Activated CD4-positive, alpha-beta T cell treated with anti-CD3 and anti-CD28 coated beads, Interleukin-2, amount 10 ng/mL, durations not matched to agents 24 days and 14 days (primary cell): Measurements from ENCODE around the gene TMEM169. TPM values are rescaled to one million over a fixed set of nuclear protein-coding genes. Genes with fewer than 3 reads are reported as not detected.
A peak's percentile ranks its signal among the peaks of the same experiment; 100 is the strongest.

ENCODE experiments used
- DNase-seq: peaks from one replicate; pipeline ENCODE4 v3.0.0; 2022
- H3K27ac Mint-ChIP-seq: one replicate; pipeline ENCODE4 v1.8.0; 2022; ENCODE audit warnings: mild to moderate bottlenecking, mixed read lengths
- H3K27me3 Mint-ChIP-seq: one replicate; pipeline ENCODE4 v1.8.0; 2022; ENCODE audit warnings: mixed read lengths
- H3K36me3 Mint-ChIP-seq: one replicate; pipeline ENCODE4 v1.8.0; 2022; ENCODE audit warnings: low read depth, mild to moderate bottlenecking, mixed read lengths
- H3K4me1 Mint-ChIP-seq: one replicate; pipeline ENCODE4 v1.8.0; 2021; ENCODE audit warnings: mixed read lengths
- H3K4me3 Mint-ChIP-seq: one replicate; pipeline ENCODE4 v1.8.0; 2022; ENCODE audit warnings: mild to moderate bottlenecking, moderate library complexity, mixed read lengths
- H3K9me3 Mint-ChIP-seq: one replicate; pipeline ENCODE4 v1.8.0; 2021; ENCODE audit warnings: mixed read lengths
- intact Hi-C: fragments of 100-400 bp; cut with micrococcal nuclease; formaldehyde crosslinking; loops from one replicate; pipeline ENCODE4 v1.15.1; 2023
- total RNA-seq: library from RNA; stranded (reverse); gene quantifications from 2 replicates; pipeline ENCODE4 v1.2.3, GENCODE V29; 2022

Gene TMEM169, protein sequence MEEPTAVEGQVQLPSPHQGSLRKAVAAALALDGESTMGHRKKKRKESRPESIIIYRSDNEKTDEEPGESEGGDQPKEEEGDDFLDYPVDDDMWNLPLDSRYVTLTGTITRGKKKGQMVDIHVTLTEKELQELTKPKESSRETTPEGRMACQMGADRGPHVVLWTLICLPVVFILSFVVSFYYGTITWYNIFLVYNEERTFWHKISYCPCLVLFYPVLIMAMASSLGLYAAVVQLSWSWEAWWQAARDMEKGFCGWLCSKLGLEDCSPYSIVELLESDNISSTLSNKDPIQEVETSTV
- 0.51 and 0.97 TPM in 2 replicates for total RNA-seq

DNA sequence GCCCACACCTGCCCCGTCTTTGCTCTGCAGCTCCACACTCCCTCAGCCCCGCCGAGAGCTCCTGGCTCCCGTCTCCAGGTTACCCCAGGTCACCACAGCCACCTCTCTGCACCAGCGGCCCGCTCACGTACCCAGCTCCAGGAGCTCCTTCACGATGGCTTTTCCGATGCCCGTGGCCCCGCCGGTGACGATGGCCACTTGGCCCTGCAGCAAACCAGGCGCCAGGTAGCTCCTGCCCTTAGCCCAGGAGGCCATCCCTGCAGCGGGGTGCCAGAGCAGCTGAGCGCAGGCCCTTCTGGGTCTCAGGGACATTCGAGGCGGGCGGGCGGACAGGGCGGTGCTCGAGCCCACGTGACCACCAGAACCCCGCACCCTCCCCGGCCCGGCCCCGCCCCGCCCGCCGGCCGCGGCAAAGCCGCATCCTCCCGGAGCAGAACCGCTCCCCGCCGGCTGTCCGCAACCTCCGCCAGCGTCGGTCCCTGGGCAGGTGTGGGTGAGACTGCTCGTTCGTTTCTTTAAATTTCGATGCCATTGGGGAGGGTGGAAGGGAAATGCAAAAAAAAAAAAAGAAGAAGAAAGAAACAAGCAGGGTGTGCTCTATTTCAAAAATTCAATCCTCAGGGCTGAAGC, at the start of gene TMEM169, which contains the start of gene PECR:
Gene TMEM169 (plus strand): TSS at position 433 of the 630 bp plus-strand sequence. CDS start 14,045 bp downstream, outside the sequence.
Gene PECR (minus strand): TSS at position 323 of the 630 bp plus-strand sequence. CDS start 68 bp downstream, at position 255.
- peak; percentile 93 for DNase-seq
- Mint-ChIP-seq H3K4me3 (peak within 1 kb of the TSS; percentile 90), H3K4me1 (peaks cover 52% of the 10 kb centered on the region), H3K27me3 (no peaks in the 10 kb centered on the region), H3K27ac (peak within 1 kb of the TSS; percentile 78), H3K9me3 (peaks cover 1% of the 10 kb centered on the region), H3K36me3 (peaks cover 9% of the 10 kb centered on the region)
- intact Hi-C loops: loop anchor here (1.0 to 10.0 kb wide), 7 partner anchors 12 to 767 kb away; partner anchors contain the start of genes ATIC and XRCC5

DNA sequence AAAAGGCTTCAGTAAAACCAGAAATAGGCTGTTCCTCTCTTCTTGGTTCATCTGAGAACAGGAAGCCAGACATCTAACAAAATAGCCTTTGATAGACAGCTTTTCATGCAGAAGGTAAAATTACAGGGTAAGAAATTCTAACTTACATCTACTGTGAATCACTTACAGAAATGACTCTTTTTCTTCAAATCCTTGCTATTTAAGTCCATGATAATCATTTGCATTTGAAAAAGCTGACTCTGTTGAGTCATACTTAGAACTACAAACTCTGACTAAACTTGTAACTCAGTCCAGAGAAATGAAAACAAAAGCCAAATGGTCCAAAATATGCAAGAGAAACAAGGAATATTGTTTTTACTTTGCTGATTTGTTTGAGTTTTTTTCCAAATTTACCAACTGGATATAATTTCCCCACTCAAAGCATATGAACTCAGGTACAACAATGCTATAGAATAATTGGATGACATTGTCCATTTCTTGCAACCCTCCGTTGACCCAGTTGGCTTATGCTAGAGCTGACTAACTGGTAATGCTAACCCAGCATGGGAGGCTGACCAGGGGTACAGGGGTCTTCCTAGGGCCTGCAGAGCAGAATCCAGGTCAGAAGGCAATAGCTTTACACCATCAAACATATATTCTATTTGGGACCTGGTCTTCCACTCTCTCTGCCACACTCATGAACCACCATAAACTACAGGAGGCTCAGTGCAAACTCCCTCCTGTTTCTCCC, 49.6 kb upstream of the TMEM169 start:
- no peak for DNase-seq
- intact Hi-C loops: loop anchor here (1.0 to 5.0 kb wide), 5 partner anchors 19 to 190 kb away; partner anchors contain the start of genes MREG, PECR, TMEM169 and XRCC5
- H3K9me3 Mint-ChIP-seq: no peaks in the 10 kb centered on the region

DNA sequence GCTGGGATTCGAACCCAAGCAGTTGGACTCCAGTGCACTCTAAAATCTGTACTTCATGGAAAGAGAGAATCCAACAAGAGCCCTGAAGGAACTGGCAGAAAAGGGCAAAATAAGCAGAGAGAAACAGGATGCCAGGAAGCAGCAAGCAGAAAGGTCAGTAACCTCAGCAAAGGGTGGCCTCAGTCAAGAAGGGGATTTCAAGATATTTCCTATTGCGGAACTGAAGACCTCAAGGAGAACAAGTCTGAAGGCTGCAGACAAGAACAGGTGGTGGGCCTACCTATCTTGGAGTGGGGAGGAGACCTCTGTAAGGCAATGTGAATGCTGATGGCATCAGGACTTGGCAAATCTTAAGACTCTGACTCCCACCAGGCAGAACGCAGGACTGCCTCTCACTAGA, 48.3 kb upstream of the TMEM169 start:
- DNase-seq: no peak
- Mint-ChIP-seq H3K4me3 (no peak overlapping the region), H3K36me3 (peaks cover 27% of the 10 kb centered on the region), H3K27ac (no peak overlapping the region), H3K4me1 (peaks cover 36% of the 10 kb centered on the region), H3K9me3 (no peaks in the 10 kb centered on the region), H3K27me3 (no peaks in the 10 kb centered on the region)
- intact Hi-C loops: loop anchor here (2.0 to 5.0 kb wide), 2 partner anchors 75 to 189 kb away; partner anchors contain the start of gene XRCC5

More for the DNA sequence above, 49.6 kb upstream of the TMEM169 start:
- Mint-ChIP-seq H3K4me3 (peak overlapping the region; percentile 67), H3K27me3 (no peaks in the 10 kb centered on the region), H3K27ac (peak overlapping the region; percentile 93), H3K4me1 (peaks cover 36% of the 10 kb centered on the region), H3K36me3 (peaks cover 22% of the 10 kb centered on the region)

DNA sequence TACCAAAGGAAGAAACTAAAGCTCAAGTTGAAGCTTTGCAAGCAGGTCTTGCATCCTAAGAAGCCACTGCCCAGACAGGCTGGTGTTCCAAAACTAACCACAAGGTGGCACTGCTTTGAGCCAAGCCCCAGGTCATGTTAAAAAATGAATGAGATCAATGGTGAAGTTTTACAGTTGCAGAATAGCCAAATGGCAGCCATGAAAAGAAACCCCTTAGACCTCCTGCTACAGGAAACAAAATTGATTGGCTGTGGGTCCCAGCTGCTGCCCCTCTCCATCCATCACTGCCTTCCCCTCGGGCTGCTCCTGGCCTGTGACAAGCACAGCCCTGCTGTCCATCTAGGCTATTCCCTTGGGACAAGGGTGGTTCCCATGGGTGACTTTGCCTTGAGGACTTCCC, 47.7 kb upstream of the TMEM169 start:
- Mint-ChIP-seq H3K27ac (no peak overlapping the region), H3K27me3 (no peaks in the 10 kb centered on the region), H3K36me3 (peaks cover 27% of the 10 kb centered on the region), H3K9me3 (no peaks in the 10 kb centered on the region), H3K4me1 (peaks cover 36% of the 10 kb centered on the region), H3K4me3 (no peak overlapping the region)
- intact Hi-C loops: loop anchor here (5.0 kb wide), 1 partner anchor 188 kb away; no protein-coding TSS in a partner anchor
- DNase-seq: peak; percentile 94

DNA sequence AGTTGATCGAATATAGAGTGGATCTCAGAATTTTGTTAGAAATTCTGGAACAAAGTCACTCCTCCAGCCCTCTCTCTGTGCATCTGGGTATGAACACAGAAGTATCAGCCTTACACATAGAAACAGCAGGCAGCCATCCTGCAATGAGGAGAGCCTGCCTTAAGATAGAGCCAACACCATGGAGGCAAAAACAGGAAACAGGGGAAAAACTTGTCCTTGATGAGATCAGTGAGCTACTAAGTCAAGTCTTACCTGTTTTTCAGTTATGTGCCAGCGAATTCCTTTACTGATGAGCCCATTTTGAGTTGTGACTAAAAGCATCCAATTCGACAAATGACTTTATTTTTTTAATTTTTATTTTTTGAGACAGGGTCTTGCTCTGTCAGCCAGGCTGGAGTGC, 41.8 kb upstream of the TMEM169 start:
- intact Hi-C loops: no loop called here
- Mint-ChIP-seq H3K9me3 (no peaks in the 10 kb centered on the region), H3K27me3 (no peaks in the 10 kb centered on the region), H3K4me1 (peaks cover under 1% of the 10 kb centered on the region), H3K27ac (no peak overlapping the region), H3K36me3 (peaks cover 30% of the 10 kb centered on the region), H3K4me3 (no peak overlapping the region)
- DNase-seq: no peak

DNA sequence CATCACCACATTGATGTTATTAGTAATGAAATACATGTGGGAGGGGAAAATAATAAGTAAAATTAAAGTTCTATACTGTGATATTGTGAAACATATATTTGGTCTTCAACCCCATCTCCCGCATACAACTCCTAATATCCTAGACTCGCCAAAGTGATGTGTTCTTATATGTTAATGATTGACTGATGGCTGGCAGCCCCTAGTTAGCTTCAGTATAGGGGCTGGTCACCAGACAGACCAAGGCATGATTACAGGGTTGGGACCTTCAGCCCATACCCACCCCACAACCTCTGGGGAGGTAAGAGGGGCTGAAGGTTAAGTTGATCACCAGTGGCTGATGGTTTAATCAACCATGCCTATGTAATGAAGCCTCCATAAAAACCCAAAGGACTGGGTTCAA, 40.3 kb upstream of the TMEM169 start:
- Mint-ChIP-seq H3K27me3 (no peaks in the 10 kb centered on the region), H3K9me3 (no peaks in the 10 kb centered on the region), H3K36me3 (peaks cover 31% of the 10 kb centered on the region), H3K4me3 (no peak overlapping the region), H3K27ac (no peak overlapping the region), H3K4me1 (peaks cover 6% of the 10 kb centered on the region)
- DNase-seq: no peak
- intact Hi-C loops: no loop called here

DNA sequence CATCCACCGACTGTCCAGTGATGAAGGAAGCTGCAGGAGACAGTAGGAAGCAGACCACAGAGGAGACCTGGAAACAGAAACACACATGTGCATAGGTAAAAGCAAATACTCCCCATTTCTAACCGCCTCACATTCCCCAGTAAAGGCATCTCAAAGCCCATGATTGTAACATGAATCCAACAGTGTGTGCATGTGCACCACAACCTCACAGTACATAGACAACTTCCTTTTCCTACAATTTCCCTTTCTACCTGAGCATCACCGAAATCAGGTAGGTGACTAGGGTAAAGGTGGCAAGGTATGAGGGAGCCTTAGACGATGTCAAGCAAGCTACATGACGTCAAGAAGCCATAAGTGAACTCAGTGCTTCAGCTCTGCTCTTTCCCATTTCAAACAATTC, 37.8 kb upstream of the TMEM169 start:
- no peaks in the 10 kb centered on the region for H3K27me3 Mint-ChIP-seq
- peaks cover 29% of the 10 kb centered on the region for H3K36me3 Mint-ChIP-seq
- no peaks in the 10 kb centered on the region for H3K9me3 Mint-ChIP-seq
- no peak overlapping the region for H3K27ac Mint-ChIP-seq
- DNase-seq: no peak
- intact Hi-C loops: no loop called here
- H3K4me3 Mint-ChIP-seq: no peak overlapping the region
- peaks cover 6% of the 10 kb centered on the region for H3K4me1 Mint-ChIP-seq

DNA sequence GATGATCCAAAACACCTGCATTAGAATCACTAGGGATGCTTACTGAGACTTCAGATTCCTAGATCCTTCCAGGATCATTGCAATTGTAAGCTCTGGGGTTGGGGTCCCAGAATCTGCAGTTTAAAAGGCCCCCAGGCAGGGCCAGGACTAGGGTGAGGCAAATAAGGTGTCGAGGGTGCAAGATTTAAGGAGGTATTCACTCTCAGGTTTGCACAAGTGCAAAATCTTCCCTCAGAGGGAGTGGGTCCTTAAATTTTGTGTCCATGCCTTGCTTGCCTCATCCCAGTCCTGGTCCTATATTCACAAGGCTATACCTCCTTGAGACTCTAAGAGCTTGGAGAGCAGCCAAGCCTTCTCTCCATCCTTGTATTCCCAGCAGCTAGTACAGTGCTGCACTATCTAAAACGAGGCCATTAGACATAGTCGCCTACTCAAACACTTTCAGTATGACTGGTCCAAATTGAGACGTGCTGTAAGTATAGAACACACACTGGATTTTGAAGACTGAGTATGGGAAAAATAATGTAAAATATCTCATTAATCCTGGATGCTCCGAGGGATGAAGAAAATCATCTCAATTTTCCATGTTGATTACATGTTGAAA, 36.7 kb upstream of the TMEM169 start:
- H3K27ac Mint-ChIP-seq: no peak overlapping the region
- no peaks in the 10 kb centered on the region for H3K27me3 Mint-ChIP-seq
- H3K4me1 Mint-ChIP-seq: peaks cover 6% of the 10 kb centered on the region
- DNase-seq: no peak
- intact Hi-C loops: no loop called here
- no peak overlapping the region for H3K4me3 Mint-ChIP-seq
- H3K9me3 Mint-ChIP-seq: no peaks in the 10 kb centered on the region
- peaks cover 28% of the 10 kb centered on the region for H3K36me3 Mint-ChIP-seq

DNA sequence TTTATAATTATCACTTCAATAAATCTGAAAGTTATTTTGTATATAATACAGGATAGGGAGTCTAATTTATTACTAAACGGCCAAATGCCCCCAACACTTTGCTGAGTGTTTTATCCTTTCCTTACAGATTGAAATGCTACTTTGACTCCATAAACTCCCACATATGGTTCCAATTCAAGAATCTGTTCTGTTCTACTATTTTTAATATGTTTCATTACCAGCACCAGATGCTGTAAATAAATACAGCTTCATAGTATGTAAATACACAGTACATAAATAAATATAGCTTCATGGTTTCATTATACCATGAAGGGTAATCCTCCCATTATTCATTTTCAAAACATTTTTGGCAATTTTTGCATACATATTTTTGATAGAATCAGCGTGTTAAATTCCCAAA, 34.3 kb upstream of the TMEM169 start:
- no peak overlapping the region for H3K4me3 Mint-ChIP-seq
- H3K36me3 Mint-ChIP-seq: peaks cover 31% of the 10 kb centered on the region
- no peak overlapping the region for H3K27ac Mint-ChIP-seq
- H3K27me3 Mint-ChIP-seq: no peaks in the 10 kb centered on the region
- intact Hi-C loops: no loop called here
- DNase-seq: no peak
- H3K9me3 Mint-ChIP-seq: no peaks in the 10 kb centered on the region
- peaks cover 6% of the 10 kb centered on the region for H3K4me1 Mint-ChIP-seq

DNA sequence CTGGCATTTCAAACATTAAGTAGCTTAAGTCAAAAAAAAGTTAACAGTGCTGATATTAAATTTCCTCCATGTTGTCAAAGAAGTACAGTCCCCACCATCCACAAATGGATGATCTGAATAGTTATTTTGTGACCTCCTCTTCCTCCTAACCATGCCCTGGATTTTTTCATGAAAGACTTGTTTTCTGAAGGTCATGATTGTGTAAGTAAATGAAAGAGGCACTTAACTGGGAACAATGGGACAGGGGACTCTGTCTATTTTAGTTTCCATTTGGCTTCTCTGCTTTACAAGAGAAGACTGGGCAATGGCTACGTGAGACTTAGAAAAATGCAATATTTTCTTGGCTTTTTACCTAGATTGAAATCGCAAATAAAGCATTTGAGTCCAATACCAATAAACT, 32.3 kb upstream of the TMEM169 start:
- no peak overlapping the region for H3K27ac Mint-ChIP-seq
- peaks cover 23% of the 10 kb centered on the region for H3K36me3 Mint-ChIP-seq
- no peak overlapping the region for H3K4me3 Mint-ChIP-seq
- no peaks in the 10 kb centered on the region for H3K9me3 Mint-ChIP-seq
- DNase-seq: no peak
- intact Hi-C loops: no loop called here
- no peaks in the 10 kb centered on the region for H3K27me3 Mint-ChIP-seq
- peaks cover 6% of the 10 kb centered on the region for H3K4me1 Mint-ChIP-seq

DNA sequence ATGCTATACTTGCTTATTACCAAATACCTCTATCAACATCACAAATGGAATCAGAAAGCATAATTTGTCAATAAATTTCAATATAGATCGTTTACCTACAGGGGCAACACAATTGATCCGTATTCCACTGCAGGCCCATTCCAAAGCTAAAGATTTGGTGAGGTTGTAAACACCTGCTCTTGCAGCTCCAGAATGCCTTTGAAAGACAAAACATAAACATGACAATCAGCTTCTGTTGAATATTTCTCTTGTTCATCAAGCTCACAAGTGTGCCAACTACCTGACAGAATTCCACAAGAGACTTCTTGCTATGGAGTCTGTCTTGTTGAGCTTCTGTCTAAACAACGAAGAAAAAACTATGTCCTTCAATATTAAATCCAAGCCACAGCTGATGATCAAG, 30.4 kb upstream of the TMEM169 start:
- H3K27me3 Mint-ChIP-seq: no peaks in the 10 kb centered on the region
- H3K9me3 Mint-ChIP-seq: no peaks in the 10 kb centered on the region
- no peak for DNase-seq
- H3K4me1 Mint-ChIP-seq: peaks cover 8% of the 10 kb centered on the region
- no peak overlapping the region for H3K4me3 Mint-ChIP-seq
- intact Hi-C loops: no loop called here
- H3K27ac Mint-ChIP-seq: no peak overlapping the region
- H3K36me3 Mint-ChIP-seq: peaks cover 28% of the 10 kb centered on the region

DNA sequence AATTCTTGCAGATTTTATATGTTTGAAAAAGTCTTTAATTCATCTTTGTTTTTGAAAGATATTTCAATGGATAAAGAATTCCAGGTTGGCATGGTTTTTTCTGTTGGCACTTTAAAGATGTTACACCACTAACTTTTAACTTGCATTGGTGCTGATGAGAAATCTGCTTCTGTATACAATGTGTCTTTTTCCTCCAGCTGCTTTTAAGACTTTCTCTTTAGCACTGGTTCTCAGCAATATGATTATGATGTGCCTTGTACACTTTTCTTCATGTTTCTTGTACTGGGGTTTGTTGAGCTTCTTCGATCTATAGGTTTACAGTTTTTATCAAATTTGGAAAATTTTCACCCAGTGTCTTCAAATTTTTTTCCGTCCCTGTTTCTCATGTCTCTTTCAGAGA, 29.3 kb upstream of the TMEM169 start:
- no peak overlapping the region for H3K4me3 Mint-ChIP-seq
- intact Hi-C loops: no loop called here
- no peak overlapping the region for H3K27ac Mint-ChIP-seq
- no peak for DNase-seq
- peaks cover 17% of the 10 kb centered on the region for H3K4me1 Mint-ChIP-seq
- no peaks in the 10 kb centered on the region for H3K9me3 Mint-ChIP-seq
- no peaks in the 10 kb centered on the region for H3K27me3 Mint-ChIP-seq
- peaks cover 28% of the 10 kb centered on the region for H3K36me3 Mint-ChIP-seq

DNA sequence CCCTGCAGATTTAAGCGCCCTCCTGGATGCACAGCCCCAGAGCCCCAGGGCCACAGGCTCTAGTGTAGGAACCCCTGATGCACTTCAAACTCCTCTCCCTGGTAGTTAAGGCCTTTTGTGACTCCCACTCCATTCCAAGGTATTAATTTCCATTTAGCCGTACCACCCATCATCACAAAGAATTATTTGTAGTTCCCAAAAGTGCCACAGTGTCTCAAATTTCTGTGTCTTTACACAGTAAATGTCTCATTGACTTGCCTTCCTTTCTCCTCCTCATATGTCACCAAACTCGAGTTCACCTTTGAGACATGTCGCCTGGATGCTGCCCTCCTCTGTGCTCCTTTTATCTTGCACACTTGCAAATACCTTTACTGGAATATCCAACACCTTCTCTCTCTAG, 26.0 kb upstream of the TMEM169 start:
- intact Hi-C loops: loop anchor here (1.0 kb wide), 1 partner anchor 23 kb away; no protein-coding TSS in a partner anchor
- no peaks in the 10 kb centered on the region for H3K27me3 Mint-ChIP-seq
- H3K4me3 Mint-ChIP-seq: no peak overlapping the region
- H3K27ac Mint-ChIP-seq: peak overlapping the region; percentile 11
- no peak for DNase-seq
- H3K4me1 Mint-ChIP-seq: peaks cover 32% of the 10 kb centered on the region
- peaks cover 20% of the 10 kb centered on the region for H3K36me3 Mint-ChIP-seq
- H3K9me3 Mint-ChIP-seq: no peaks in the 10 kb centered on the region
